Caco-2 (cell line): ENCODE data around the gene UGT1A8. TPM values are rescaled to one million over a fixed set of nuclear protein-coding genes. Genes with fewer than 3 reads are reported as not detected.

ENCODE experiments used
- BruUV-seq: library from RNA; stranded (reverse); fragments of 400-500 nt; replicated peaks from 2 replicates; lab custom pipeline; 2021; lab: Mats Ljungman, UMichigan
- CTCF ChIA-PET: fragments of 300-600 bp; sonication (Branson Sonifier 250); formaldehyde crosslinking; loops from one replicate; lab custom pipeline; 2022; ENCODE audit warnings: antibody characterized with exemption; lab: Charles Lee
- POLR2A ChIA-PET: fragments of 300-600 bp; sonication (Branson Sonifier 250); formaldehyde crosslinking; loops from one replicate; lab custom pipeline; 2022; ENCODE audit warnings: antibody characterized with exemption; lab: Charles Lee
- DNase-seq, 2 experiments: peaks; one replicate each; pipeline versions ENCODE4 v3.0.0 to v3.0.0-alpha.2; 2020 to 2022
- H3K27me3 ChIP-seq: replicated peaks from 2 replicates; pipeline ENCODE4 v1.6.0; 2011; ENCODE audit warnings: low read length; ENCODE audit not compliant: control insufficient read depth, insufficient read depth
- H3K36me3 ChIP-seq: 2 replicates; pipeline ENCODE4 v1.5.1; 2011; ENCODE audit warnings: low read length; ENCODE audit not compliant: control insufficient read depth, insufficient read depth
- H3K4me1 ChIP-seq: fragments of 250-450 bp; sonication (Bioruptor Pico); 2 replicates; pipeline ENCODE4 v1.5.1; 2020; ENCODE audit warnings: mild to moderate bottlenecking
- H3K4me3 ChIP-seq: 2 replicates; pipeline ENCODE4 v1.5.1; 2011; ENCODE audit warnings: low read depth, mild to moderate bottlenecking, control low read depth, low read length
- H3K9me3 ChIP-seq: fragments of 250-450 bp; sonication (Bioruptor Pico); 2 replicates; pipeline ENCODE4 v1.5.1; 2020; ENCODE audit warnings: mild to moderate bottlenecking, moderate library complexity
- H3K27ac Mint-ChIP-seq: one replicate; pipeline ENCODE4 v1.8.0; 2022; ENCODE audit warnings: mixed read lengths; ENCODE audit not compliant: unreplicated experiment
- H3K27me3 Mint-ChIP-seq: one replicate; pipeline ENCODE4 v1.8.0; 2022; ENCODE audit warnings: mixed read lengths; ENCODE audit not compliant: insufficient read depth, unreplicated experiment
- H3K36me3 Mint-ChIP-seq: one replicate; pipeline ENCODE4 v1.8.0; 2022; ENCODE audit warnings: mild to moderate bottlenecking, mixed read lengths; ENCODE audit not compliant: insufficient read depth, unreplicated experiment
- H3K4me1 Mint-ChIP-seq: one replicate; pipeline ENCODE4 v1.8.0; 2022; ENCODE audit warnings: low read depth, mixed read lengths; ENCODE audit not compliant: unreplicated experiment
- H3K4me3 Mint-ChIP-seq: one replicate; pipeline ENCODE4 v1.8.0; 2022; ENCODE audit warnings: mild to moderate bottlenecking, moderate library complexity, mixed read lengths; ENCODE audit not compliant: unreplicated experiment
- H3K9me3 Mint-ChIP-seq: one replicate; pipeline ENCODE4 v1.8.0; 2022; ENCODE audit warnings: mixed read lengths; ENCODE audit not compliant: unreplicated experiment
- CTCF ChIP-seq, 2 experiments: fragments of 200-600 bp in 1 of 2; IDR thresholded peaks; 1 replicate in 1 of 2; 2 replicates in 1 of 2; pipeline versions ENCODE4 v1.5.1 to v1.8.0; 2011 to 2022; ENCODE audit warnings: antibody characterized with exemption in 1 of 2, control low read depth in 1 of 2, inconsistent platforms in 1 of 2, low read depth in 1 of 2, low read length in 1 of 2, mild to moderate bottlenecking in 1 of 2, moderate library complexity in 1 of 2; ENCODE audit not compliant: insufficient read depth in 1 of 2, severe bottlenecking in 1 of 2, unreplicated experiment in 1 of 2
- intact Hi-C: fragments of 100-400 bp; cut with micrococcal nuclease; formaldehyde crosslinking; loops from one replicate; pipeline ENCODE4 v1.10.0; 2022; ENCODE audit not compliant: unreplicated experiment
- total RNA-seq: library from RNA; stranded (reverse); gene quantifications from 2 replicates; pipeline ENCODE4 v1.2.3, GENCODE V29; 2022

UGT1A8 gene
- total RNA-seq, 1 experiment from 2014 or later = 0.50 TPM

GRCh38 chr2:233820774-233821105, 203.3 kb downstream of the UGT1A8 start:
- BruUV-seq = no TSS peak
- H3K27me3 Mint-ChIP-seq = no peaks in the 10 kb centered on the region
- H3K4me1 ChIP-seq = no peaks in the 10 kb centered on the region
- H3K9me3 ChIP-seq = no peaks in the 10 kb centered on the region
- H3K4me3 Mint-ChIP-seq = no peak overlapping the region
- H3K27ac Mint-ChIP-seq = no peak overlapping the region
- no peaks in the 10 kb centered on the region for H3K36me3 Mint-ChIP-seq
- H3K4me3 ChIP-seq = no peak overlapping the region
- DNase-seq = no peak
- no peaks in the 10 kb centered on the region for H3K9me3 Mint-ChIP-seq
- ChIA-PET CTCF (no interaction called here), POLR2A (no interaction called here)
- no peaks in the 10 kb centered on the region for H3K4me1 Mint-ChIP-seq
- intact Hi-C loops = no loop called here
- H3K27me3 ChIP-seq = no peaks in the 10 kb centered on the region
- no peaks in the 10 kb centered on the region for H3K36me3 ChIP-seq
- no peak for TF ChIP-seq CTCF (IDR thresholded peaks at IDR 0.05; ENCODE audit: insufficient read depth in 1 of 2, low read depth in 1 of 2, low read length in 1 of 2, severe bottlenecking in 1 of 2, unreplicated experiment in 1 of 2)

GRCh38 chr2:233821196-233821595, 203.8 kb downstream of the UGT1A8 start:
- H3K36me3 ChIP-seq = no peaks in the 10 kb centered on the region
- H3K4me1 Mint-ChIP-seq = no peaks in the 10 kb centered on the region
- no peaks in the 10 kb centered on the region for H3K27me3 Mint-ChIP-seq
- no peak overlapping the region for H3K4me3 ChIP-seq
- ChIA-PET POLR2A (no interaction called here), CTCF (no interaction called here)
- H3K27ac Mint-ChIP-seq = no peak overlapping the region
- no peak for DNase-seq
- H3K4me1 ChIP-seq = no peaks in the 10 kb centered on the region
- no peaks in the 10 kb centered on the region for H3K9me3 ChIP-seq
- no peaks in the 10 kb centered on the region for H3K36me3 Mint-ChIP-seq
- no peaks in the 10 kb centered on the region for H3K9me3 Mint-ChIP-seq
- no TSS peak for BruUV-seq
- no peak overlapping the region for H3K4me3 Mint-ChIP-seq
- intact Hi-C loops = no loop called here
- no peaks in the 10 kb centered on the region for H3K27me3 ChIP-seq
- no peak for TF ChIP-seq CTCF (IDR thresholded peaks at IDR 0.05; ENCODE audit: insufficient read depth in 1 of 2, low read depth in 1 of 2, low read length in 1 of 2, severe bottlenecking in 1 of 2, unreplicated experiment in 1 of 2)

- ChIA-PET CTCF (no interaction called here), POLR2A (no interaction called here)
- DNase-seq = no peak
- no peaks in the 10 kb centered on the region for H3K27me3 Mint-ChIP-seq
- no peaks in the 10 kb centered on the region for H3K4me1 Mint-ChIP-seq
- no TSS peak for BruUV-seq
- Histone ChIP-seq H3K4me3 (no peak overlapping the region), H3K27me3 (no peaks in the 10 kb centered on the region), H3K36me3 (no peaks in the 10 kb centered on the region), H3K9me3 (no peaks in the 10 kb centered on the region), H3K4me1 (no peaks in the 10 kb centered on the region)
- TF ChIP-seq CTCF (IDR thresholded peaks at IDR 0.05; ENCODE audit: insufficient read depth in 1 of 2, low read depth in 1 of 2, low read length in 1 of 2, severe bottlenecking in 1 of 2, unreplicated experiment in 1 of 2) = no peak
- H3K27ac Mint-ChIP-seq = no peak overlapping the region
- intact Hi-C loops = no loop called here
- H3K9me3 Mint-ChIP-seq = no peaks in the 10 kb centered on the region
- H3K36me3 Mint-ChIP-seq = no peaks in the 10 kb centered on the region
- H3K4me3 Mint-ChIP-seq = no peak overlapping the region
These were observed 204.3 kb downstream of the UGT1A8 start for GRCh38 chr2:233821709-233822100.
